Astrocyte (in vitro differentiated cells and primary cell): ENCODE data around the gene RDH13. TPM values are rescaled to one million over a fixed set of nuclear protein-coding genes. Genes with fewer than 3 reads are reported as not detected.

ENCODE experiments used
- DNase-seq: peaks from one replicate; pipeline ENCODE4 v3.0.0-alpha.2; 2010; ENCODE audit warnings: low read depth
- FAIRE-seq: peaks from 2 replicates; lab custom pipeline; 2011; peaks lifted over from hg19 to GRCh38; lab: Jason Lieb, UNC
- H2AFZ ChIP-seq: 2 replicates; pipeline ENCODE4 v1.6.0; 2012; ENCODE audit warnings: low read depth, low read length, inconsistent platforms
- H3K27ac ChIP-seq: 2 replicates; pipeline ENCODE4 v1.5.1; 2011; ENCODE audit warnings: low read depth, low read length, inconsistent platforms
- H3K27me3 ChIP-seq: 2 replicates; pipeline ENCODE4 v1.6.0; 2011; ENCODE audit warnings: low read length, inconsistent platforms; ENCODE audit not compliant: insufficient read depth
- H3K36me3 ChIP-seq: 2 replicates; pipeline ENCODE4 v1.5.1; 2011; ENCODE audit warnings: low read length, inconsistent platforms; ENCODE audit not compliant: insufficient read depth
- H3K4me1 ChIP-seq: 2 replicates; pipeline ENCODE4 v1.5.1; 2011; ENCODE audit warnings: low read length, inconsistent platforms; ENCODE audit not compliant: insufficient read depth
- H3K4me2 ChIP-seq: 2 replicates; pipeline ENCODE4 v1.6.0; 2012; ENCODE audit warnings: low read length, inconsistent platforms
- H3K4me3 ChIP-seq: 2 replicates; pipeline ENCODE4 v1.5.1; 2011; ENCODE audit warnings: low read depth, mild to moderate bottlenecking, low read length, inconsistent platforms; ENCODE audit not compliant: insufficient read depth
- H3K79me2 ChIP-seq: 2 replicates; pipeline ENCODE4 v1.6.0; 2012; ENCODE audit warnings: mild to moderate bottlenecking, low read length, inconsistent platforms; ENCODE audit not compliant: insufficient read depth
- H3K9ac ChIP-seq: 2 replicates; pipeline ENCODE4 v1.6.0; 2012; ENCODE audit warnings: mild to moderate bottlenecking, low read length, inconsistent platforms
- H3K9me3 ChIP-seq: 2 replicates; pipeline ENCODE4 v1.5.1; 2012; ENCODE audit warnings: low read depth, mild to moderate bottlenecking, low read length, inconsistent platforms; ENCODE audit not compliant: insufficient read depth
- H4K20me1 ChIP-seq: 2 replicates; pipeline ENCODE4 v1.6.0; 2012; ENCODE audit warnings: low read length, inconsistent platforms; ENCODE audit not compliant: insufficient read depth
- H3K27ac Mint-ChIP-seq: one replicate; pipeline ENCODE4 v1.8.0; 2021; ENCODE audit warnings: mild to moderate bottlenecking, mixed read lengths; ENCODE audit not compliant: unreplicated experiment
- H3K27me3 Mint-ChIP-seq: one replicate; pipeline ENCODE4 v1.8.0; 2021; ENCODE audit warnings: low read depth, mixed read lengths; ENCODE audit not compliant: unreplicated experiment
- H3K36me3 Mint-ChIP-seq: one replicate; pipeline ENCODE4 v1.8.0; 2021; ENCODE audit warnings: low read depth, mixed read lengths; ENCODE audit not compliant: unreplicated experiment
- H3K4me1 Mint-ChIP-seq: one replicate; pipeline ENCODE4 v1.8.0; 2021; ENCODE audit warnings: low read depth, mixed read lengths; ENCODE audit not compliant: unreplicated experiment
- H3K4me3 Mint-ChIP-seq: one replicate; pipeline ENCODE4 v1.8.0; 2021; ENCODE audit warnings: mild to moderate bottlenecking, moderate library complexity, mixed read lengths; ENCODE audit not compliant: unreplicated experiment
- H3K9me3 Mint-ChIP-seq: one replicate; pipeline ENCODE4 v1.8.0; 2021; ENCODE audit warnings: mild to moderate bottlenecking, mixed read lengths; ENCODE audit not compliant: unreplicated experiment
- EZH2 ChIP-seq: IDR thresholded peaks from 2 replicates; pipeline ENCODE4 v1.6.1; 2012; ENCODE audit warnings: mild to moderate bottlenecking, low read length, inconsistent platforms; ENCODE audit not compliant: insufficient read depth
- total RNA-seq: library from RNA; stranded (reverse); gene quantifications from 2 replicates; pipeline ENCODE4 v1.2.1, GENCODE V29; 2021
- TF ChIP-seq, protein P1 (sequence below): IDR thresholded peaks from 2 replicates; pipeline ENCODE4 v1.5.1; 2011; ENCODE audit warnings: low read depth, mild to moderate bottlenecking, inconsistent platforms, low read length, moderate library complexity; ENCODE audit not compliant: insufficient read depth

Gene RDH13
- total RNA-seq, 1 donor from 2014 or later, result 22.6 TPM

DNA sequence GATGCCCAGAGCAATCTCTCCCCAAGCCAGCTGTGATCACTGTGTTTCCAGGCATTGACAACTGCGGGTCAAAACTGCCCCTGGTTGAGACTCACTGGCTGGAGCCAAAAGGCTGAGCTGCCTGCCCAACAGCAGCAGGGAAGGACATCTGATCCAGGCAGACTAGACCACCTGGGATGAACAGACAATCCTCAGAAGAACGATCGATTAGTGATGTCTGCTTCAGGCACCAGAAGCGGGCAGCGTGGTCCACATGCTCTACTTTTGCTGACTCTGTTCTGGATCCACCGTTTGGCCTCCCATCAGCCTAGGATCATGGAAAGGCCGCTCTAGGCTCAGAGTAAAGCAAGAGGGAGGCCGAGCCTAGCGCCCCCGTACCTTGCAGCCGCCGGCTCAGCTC lies 15.0 kb downstream of the RDH13 start:
- Histone ChIP-seq H3K36me3 (peaks cover 5% of the 10 kb centered on the region), H3K79me2 (no peaks in the 10 kb centered on the region), H3K4me1 (no peaks in the 10 kb centered on the region), H3K9ac (no peak overlapping the region), H4K20me1 (no peaks in the 10 kb centered on the region), H3K27me3 (no peaks in the 10 kb centered on the region), H3K4me2 (no peak overlapping the region), H3K27ac (no peak overlapping the region), H2AFZ (no peak overlapping the region), H3K4me3 (no peak overlapping the region), H3K9me3 (no peaks in the 10 kb centered on the region)
- Mint-ChIP-seq H3K4me3 (no peak overlapping the region), H3K36me3 (peaks cover 17% of the 10 kb centered on the region), H3K27ac (no peak overlapping the region), H3K27me3 (no peaks in the 10 kb centered on the region), H3K9me3 (no peaks in the 10 kb centered on the region), H3K4me1 (no peaks in the 10 kb centered on the region)
- DNase-seq (no peak), FAIRE-seq (no peak)
- no peak for TF ChIP-seq EZH2
- TF ChIP-seq, protein P1, sequence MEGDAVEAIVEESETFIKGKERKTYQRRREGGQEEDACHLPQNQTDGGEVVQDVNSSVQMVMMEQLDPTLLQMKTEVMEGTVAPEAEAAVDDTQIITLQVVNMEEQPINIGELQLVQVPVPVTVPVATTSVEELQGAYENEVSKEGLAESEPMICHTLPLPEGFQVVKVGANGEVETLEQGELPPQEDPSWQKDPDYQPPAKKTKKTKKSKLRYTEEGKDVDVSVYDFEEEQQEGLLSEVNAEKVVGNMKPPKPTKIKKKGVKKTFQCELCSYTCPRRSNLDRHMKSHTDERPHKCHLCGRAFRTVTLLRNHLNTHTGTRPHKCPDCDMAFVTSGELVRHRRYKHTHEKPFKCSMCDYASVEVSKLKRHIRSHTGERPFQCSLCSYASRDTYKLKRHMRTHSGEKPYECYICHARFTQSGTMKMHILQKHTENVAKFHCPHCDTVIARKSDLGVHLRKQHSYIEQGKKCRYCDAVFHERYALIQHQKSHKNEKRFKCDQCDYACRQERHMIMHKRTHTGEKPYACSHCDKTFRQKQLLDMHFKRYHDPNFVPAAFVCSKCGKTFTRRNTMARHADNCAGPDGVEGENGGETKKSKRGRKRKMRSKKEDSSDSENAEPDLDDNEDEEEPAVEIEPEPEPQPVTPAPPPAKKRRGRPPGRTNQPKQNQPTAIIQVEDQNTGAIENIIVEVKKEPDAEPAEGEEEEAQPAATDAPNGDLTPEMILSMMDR, result no peak

DNA sequence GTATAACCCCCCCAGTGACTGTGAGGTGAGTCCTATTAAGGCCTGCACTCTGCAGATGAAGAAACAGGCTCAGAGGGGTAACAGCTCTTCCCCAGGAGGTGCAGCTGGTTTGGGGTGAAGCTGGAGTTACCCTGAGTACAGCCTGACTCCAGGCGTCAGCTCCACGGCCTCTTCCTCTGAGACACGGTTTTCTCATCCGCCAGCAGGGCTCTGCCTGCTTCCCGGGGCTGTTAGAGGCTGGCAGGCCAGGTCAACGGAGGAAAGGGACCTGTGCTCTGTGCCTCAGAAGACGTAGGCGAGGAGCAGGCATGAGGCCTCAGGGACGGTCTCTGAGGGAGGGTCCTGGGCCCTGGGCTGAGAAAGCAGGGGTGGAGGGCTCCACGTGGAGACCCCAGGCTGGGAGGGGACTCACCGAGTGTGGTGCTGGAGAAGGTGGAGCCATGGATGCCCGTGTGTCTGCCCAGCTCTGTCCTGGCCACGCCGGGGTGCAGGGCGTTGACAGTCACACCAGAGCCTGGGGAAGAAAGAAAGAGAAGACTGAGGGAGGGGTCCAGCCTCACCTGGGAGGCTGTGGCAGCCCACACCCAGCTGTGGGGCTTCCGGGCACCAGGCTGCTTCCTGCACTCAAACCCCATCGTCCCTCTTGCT lies 15.8 kb downstream of the RDH13 start:
- Histone ChIP-seq H3K4me1 (no peaks in the 10 kb centered on the region), H3K9ac (no peak overlapping the region), H3K79me2 (no peaks in the 10 kb centered on the region), H2AFZ (no peak overlapping the region), H4K20me1 (no peaks in the 10 kb centered on the region), H3K9me3 (no peaks in the 10 kb centered on the region), H3K4me2 (no peak overlapping the region), H3K27me3 (no peaks in the 10 kb centered on the region), H3K27ac (no peak overlapping the region), H3K4me3 (no peak overlapping the region), H3K36me3 (peaks cover 5% of the 10 kb centered on the region)
- Mint-ChIP-seq H3K27ac (no peak overlapping the region), H3K4me1 (no peaks in the 10 kb centered on the region), H3K4me3 (no peak overlapping the region), H3K9me3 (no peaks in the 10 kb centered on the region), H3K27me3 (no peaks in the 10 kb centered on the region), H3K36me3 (peaks cover 22% of the 10 kb centered on the region)
- FAIRE-seq (no peak), DNase-seq (no peak)
- TF ChIP-seq, protein P1, result no peak
- no peak for TF ChIP-seq EZH2
